ENCODE results near the gene GSE1.

DNA sequence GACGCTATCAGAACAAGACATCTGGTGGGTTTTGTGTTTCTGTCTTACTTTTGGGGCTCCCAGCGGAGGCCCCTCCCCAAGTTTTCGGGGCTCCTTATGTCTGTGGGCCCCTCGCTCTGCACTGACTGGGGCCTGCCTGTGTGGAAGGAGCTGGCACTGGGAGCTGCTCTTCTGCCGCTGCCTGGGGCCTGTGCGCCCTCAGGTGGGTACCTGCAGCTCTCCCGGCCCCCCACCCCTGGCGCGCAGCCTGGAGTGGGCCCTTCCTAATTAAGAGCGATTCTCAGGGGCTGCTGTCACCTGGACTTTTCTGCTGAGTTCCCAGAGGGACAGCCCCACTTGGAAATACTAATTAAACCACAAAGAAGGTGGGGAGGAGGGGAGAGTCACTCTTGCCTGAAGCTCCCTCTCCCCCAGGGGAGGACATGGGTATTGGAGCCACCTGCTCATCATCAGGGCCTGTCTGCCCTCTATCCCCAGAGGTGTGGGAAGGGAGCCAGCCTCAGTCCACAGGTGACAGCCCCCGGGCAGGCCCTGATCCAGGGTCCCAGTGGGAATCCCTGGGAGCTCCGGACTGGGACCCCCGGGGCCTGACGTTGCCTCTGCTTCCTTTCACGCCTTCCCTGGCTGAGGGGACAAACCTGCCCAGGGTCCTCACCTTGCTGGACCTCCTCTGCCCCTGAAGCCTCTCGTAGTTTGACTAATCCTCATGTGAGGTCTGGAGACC, 36.5 kb downstream of the GSE1 start:
- TF ChIP-seq, protein P1, sequence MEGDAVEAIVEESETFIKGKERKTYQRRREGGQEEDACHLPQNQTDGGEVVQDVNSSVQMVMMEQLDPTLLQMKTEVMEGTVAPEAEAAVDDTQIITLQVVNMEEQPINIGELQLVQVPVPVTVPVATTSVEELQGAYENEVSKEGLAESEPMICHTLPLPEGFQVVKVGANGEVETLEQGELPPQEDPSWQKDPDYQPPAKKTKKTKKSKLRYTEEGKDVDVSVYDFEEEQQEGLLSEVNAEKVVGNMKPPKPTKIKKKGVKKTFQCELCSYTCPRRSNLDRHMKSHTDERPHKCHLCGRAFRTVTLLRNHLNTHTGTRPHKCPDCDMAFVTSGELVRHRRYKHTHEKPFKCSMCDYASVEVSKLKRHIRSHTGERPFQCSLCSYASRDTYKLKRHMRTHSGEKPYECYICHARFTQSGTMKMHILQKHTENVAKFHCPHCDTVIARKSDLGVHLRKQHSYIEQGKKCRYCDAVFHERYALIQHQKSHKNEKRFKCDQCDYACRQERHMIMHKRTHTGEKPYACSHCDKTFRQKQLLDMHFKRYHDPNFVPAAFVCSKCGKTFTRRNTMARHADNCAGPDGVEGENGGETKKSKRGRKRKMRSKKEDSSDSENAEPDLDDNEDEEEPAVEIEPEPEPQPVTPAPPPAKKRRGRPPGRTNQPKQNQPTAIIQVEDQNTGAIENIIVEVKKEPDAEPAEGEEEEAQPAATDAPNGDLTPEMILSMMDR (IDR thresholded peaks at IDR 0.05): no peak
- TF ChIP-seq POLR2AphosphoS5 (IDR thresholded peaks at IDR 0.05) (no peak), POLR2A (IDR thresholded peaks at IDR 0.05) (no peak), EP300 (IDR thresholded peaks at IDR 0.05) (no peak)
